ENCODE measurements around the gene BBC3. TPM values are rescaled to one million over a fixed set of nuclear protein-coding genes. Genes with fewer than 3 reads are reported as not detected.
A peak's percentile ranks its signal among the peaks of the same experiment; 100 is the strongest.

The BBC3 gene
- total RNA-seq, 1 experiment from 2014 or later, result 49.5 TPM

DNA sequence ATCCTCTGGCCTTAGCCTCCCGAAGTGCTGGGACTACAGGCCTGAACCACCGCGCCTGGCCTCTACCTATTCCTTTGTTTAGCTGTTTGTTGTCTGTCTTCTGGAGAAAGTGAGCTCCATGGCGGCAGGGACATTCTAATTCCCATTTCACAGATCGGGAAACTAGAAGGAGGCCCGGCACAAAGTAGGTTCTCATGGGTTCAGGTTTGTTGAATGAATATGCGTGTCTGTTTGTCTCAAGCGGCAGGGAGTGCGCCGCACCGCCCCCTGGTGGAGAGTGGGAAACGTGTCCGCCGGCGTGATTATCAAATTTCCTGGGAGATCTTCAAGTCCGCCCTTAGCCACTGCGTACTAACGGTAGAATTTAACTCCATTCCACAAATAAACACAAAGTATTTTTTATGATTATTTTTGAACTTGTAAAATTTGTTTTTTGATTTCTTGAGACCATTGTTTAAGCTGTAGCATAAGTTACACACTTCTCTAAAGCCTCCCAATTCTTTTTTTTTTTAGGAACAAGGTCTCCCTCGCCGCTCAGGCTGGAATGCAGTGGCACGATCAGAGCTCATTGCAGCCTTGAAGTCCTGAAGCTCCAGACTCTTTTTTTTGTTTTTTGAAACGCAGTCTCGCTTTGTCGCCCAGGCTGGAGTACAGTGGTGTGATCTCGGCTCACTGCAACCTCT is 16.4 kb upstream of the BBC3 start:
- ChIA-PET CTCF (interaction anchor here (0.6 to 6.1 kb wide), 14 partner anchors 9 to 235 kb away, joined by 3 to 402 read pairs (median 4); partner anchors contain the start of genes CCDC9, INAFM1 and ZC3H4), POLR2A (interaction anchor here (0.5 to 1.0 kb wide), 3 partner anchors 9 to 469 kb away, joined by 3 to 4 read pairs (median 4); partner anchors contain the start of gene CCDC9)
- Mint-ChIP-seq H3K4me3 (no peak overlapping the region), H3K27me3 (ENCODE audit: low read depth) (peaks cover 56% of the 10 kb centered on the region), H3K27ac (no peak overlapping the region), H3K9me3 (no peaks in the 10 kb centered on the region), H3K4me1 (peaks cover 12% of the 10 kb centered on the region), H3K36me3 (no peaks in the 10 kb centered on the region)
- ATAC-seq (no peak), DNase-seq (ENCODE audit: low spot score) (peak; percentile 83)
- TF ChIP-seq, protein P1, sequence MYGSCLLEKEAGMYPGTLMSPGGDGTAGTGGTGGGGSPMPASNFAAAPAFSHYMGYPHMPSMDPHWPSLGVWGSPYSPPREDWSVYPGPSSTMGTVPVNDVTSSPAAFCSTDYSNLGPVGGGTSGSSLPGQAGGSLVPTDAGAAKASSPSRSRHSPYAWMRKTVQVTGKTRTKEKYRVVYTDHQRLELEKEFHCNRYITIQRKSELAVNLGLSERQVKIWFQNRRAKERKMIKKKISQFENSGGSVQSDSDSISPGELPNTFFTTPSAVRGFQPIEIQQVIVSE (CRISPR knock-in tag; IDR thresholded peaks at IDR 0.05; ENCODE audit: borderline replicate concordance), result no peak
- TF ChIP-seq, protein P2, sequence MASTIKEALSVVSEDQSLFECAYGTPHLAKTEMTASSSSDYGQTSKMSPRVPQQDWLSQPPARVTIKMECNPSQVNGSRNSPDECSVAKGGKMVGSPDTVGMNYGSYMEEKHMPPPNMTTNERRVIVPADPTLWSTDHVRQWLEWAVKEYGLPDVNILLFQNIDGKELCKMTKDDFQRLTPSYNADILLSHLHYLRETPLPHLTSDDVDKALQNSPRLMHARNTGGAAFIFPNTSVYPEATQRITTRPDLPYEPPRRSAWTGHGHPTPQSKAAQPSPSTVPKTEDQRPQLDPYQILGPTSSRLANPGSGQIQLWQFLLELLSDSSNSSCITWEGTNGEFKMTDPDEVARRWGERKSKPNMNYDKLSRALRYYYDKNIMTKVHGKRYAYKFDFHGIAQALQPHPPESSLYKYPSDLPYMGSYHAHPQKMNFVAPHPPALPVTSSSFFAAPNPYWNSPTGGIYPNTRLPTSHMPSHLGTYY (CRISPR knock-in tag; IDR thresholded peaks at IDR 0.05), result 0 out of 2 replicates have a peak, but pooled peaks have one; percentile 48
- TF ChIP-seq EMX1 (CRISPR knock-in tag; IDR thresholded peaks at IDR 0.05) (no peak), SOX15 (CRISPR knock-in tag; IDR thresholded peaks at IDR 0.05) (no peak), PRDM15 (CRISPR knock-in tag; IDR thresholded peaks at IDR 0.05) (no peak), TP53 (CRISPR knock-in tag; IDR thresholded peaks at IDR 0.05) (no peak), PRRX2 (CRISPR knock-in tag; IDR thresholded peaks at IDR 0.05) (0 out of 2 replicates have a peak, but pooled peaks have one; percentile 58), STAT6 (CRISPR knock-in tag; conservative IDR thresholded peaks at IDR 0.05; ENCODE audit: low read depth) (no peak), ZSCAN18 (CRISPR knock-in tag; IDR thresholded peaks at IDR 0.05) (no peak), AR (CRISPR knock-in tag; IDR thresholded peaks at IDR 0.05) (no peak), NR3C1 (CRISPR knock-in tag; conservative IDR thresholded peaks at IDR 0.05; ENCODE audit: low read depth) (no peak), CTCF (IDR thresholded peaks at IDR 0.05) (peak; percentile 95), GABPB1 (CRISPR knock-in tag; IDR thresholded peaks at IDR 0.05) (no peak), GTF2I (CRISPR knock-in tag; conservative IDR thresholded peaks at IDR 0.05) (peak; percentile 98), MYBL2 (CRISPR knock-in tag; IDR thresholded peaks at IDR 0.05) (no peak), HMGA2 (CRISPR knock-in tag; IDR thresholded peaks at IDR 0.05) (no peak), JAZF1 (CRISPR knock-in tag; IDR thresholded peaks at IDR 0.05) (no peak)

All from WTC11 (cell line).